Right lobe of liver (tissue), 6 donors: ENCODE measurements around the gene RASL10A. TPM values are rescaled to one million over a fixed set of nuclear protein-coding genes. Genes with fewer than 3 reads are reported as not detected.

Experiments
- ATAC-seq, 4 donors: fragments of 200-7000 bp; cut with Tn5 transposase; one replicate each; pipeline ENCODE4 v1.9.1; 2020; ENCODE audit warnings: mild to moderate bottlenecking in 4 of 4, moderate library complexity in 4 of 4
- DNase-seq, 3 donors: peaks; one replicate each; pipeline ENCODE4 v3.0.0-alpha.2; 2020
- H3K27ac ChIP-seq, 3 donors: fragments of 200-600 bp; one replicate each; pipeline ENCODE4 v1.8.0; 2022
- H3K27me3 ChIP-seq, 2 donors: fragments of 200-600 bp; one replicate each; pipeline ENCODE4 v1.8.0; 2022
- H3K36me3 ChIP-seq, 4 donors: fragments of 200-600 bp; sonication (generic) in 1 of 4; one replicate each; pipeline versions ENCODE4 v1.5.1 to v1.8.0; 2017 to 2022; ENCODE audit warnings: control low read depth in 1 of 4
- H3K4me1 ChIP-seq, 4 donors: fragments of 200-600 bp; sonication (generic) in 1 of 4; one replicate each; pipeline versions ENCODE4 v1.5.1 to v1.8.0; 2017 to 2022; ENCODE audit warnings: control low read depth in 1 of 4
- H3K4me3 ChIP-seq, 3 donors: fragments of 200-600 bp; one replicate each; pipeline ENCODE4 v1.8.0; 2022
- H3K9me3 ChIP-seq, 4 donors: fragments of 200-600 bp; sonication (generic) in 1 of 4; one replicate each; pipeline versions ENCODE4 v1.5.1 to v1.8.0; 2017 to 2022; ENCODE audit warnings: control low read depth in 1 of 4
- POLR2A ChIP-seq: fragments of 450-650 bp; IDR thresholded peaks from one replicate; pipeline ENCODE4 v1.6.1; 2017; ENCODE audit warnings: antibody characterized with exemption, mild to moderate bottlenecking
- WGBS: methylation state at CpG from one replicate; pipeline ENCODE4 v1.1.6; 2018; ENCODE audit warnings: low coverage, low lambda C conversion rate; ENCODE audit not compliant: insufficient coverage; ENCODE audit errors: missing lambda C conversion rate; 5-methylcytosine and 5-hydroxymethylcytosine counted together
- intact Hi-C, 2 donors: fragments of 100-400 bp; cut with DNase I; formaldehyde crosslinking; loops; one replicate each; pipeline versions ENCODE4 v1.11.2 to v1.14.1; 2022
- total RNA-seq, 6 experiments: library from RNA; depleted of rRNA in 2 of 6; stranded (reverse); fragments of >200 nt in 2 of 6; fragmentation: NEBNext Ultra II Directional in 3 of 6; extraction: Animal tissue kit (Norgen Biotek cat#: 25700) in 3 of 6; gene quantifications; one replicate each; pipeline versions ENCODE4 v1.1.0 to v1.2.4, GENCODE V29; 2016 to 2023
- TF ChIP-seq, protein P1 (sequence below), 4 donors: fragments of 200-600 bp in 3 of 4; fragments of 450-650 bp in 1 of 4; IDR thresholded peaks; one replicate each; pipeline versions ENCODE4 v1.5.1 to v1.8.0; 2016 to 2022; ENCODE audit warnings: antibody characterized with exemption in 4 of 4, mild to moderate bottlenecking in 2 of 4
- donor health status: DM: no; HTN: yes; CAD: no.
- donor health status: DM: no; HTN: no; CAD: no.
- donor health status: DM: no; HTN: no; CAD: no.
- donor health status: DM: no; HTN: yes; CAD: no.
- donor health status: DM: no; HTN: yes; CAD: no.

RASL10A gene
- total RNA-seq, 6 experiments from 2014 or later: 0.32 to 1.2 (median 0.87) TPM

DNA sequence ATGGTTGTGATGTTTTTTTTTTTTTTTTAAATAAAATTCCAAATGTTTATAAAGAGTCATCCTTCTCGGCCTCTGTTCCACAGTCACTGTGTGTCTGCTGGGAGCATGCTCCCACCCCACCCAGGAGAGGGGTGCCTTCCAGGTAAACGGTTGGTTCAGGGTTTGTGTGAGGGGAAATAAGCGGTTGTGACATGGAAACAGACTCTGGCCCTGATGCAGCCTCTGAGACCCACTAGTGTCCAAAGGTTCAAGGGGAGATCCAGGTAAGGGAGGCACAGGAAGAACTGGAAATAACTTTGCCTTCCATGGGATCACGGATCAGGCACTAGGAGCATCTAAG is 15.1 kb downstream of the RASL10A start:
- Histone ChIP-seq H3K36me3 (peaks cover 23 to 57% (median 39%) of the 10 kb centered on the region in 4 donors), H3K4me1 (peaks cover 0 to 20% (median 5%) of the 10 kb centered on the region in 4 donors), H3K9me3 (no peaks in the 10 kb centered on the region), H3K27me3 (no peaks in the 10 kb centered on the region), H3K27ac (no peak overlapping the region), H3K4me3 (no peak overlapping the region)
- TF ChIP-seq, protein P1, sequence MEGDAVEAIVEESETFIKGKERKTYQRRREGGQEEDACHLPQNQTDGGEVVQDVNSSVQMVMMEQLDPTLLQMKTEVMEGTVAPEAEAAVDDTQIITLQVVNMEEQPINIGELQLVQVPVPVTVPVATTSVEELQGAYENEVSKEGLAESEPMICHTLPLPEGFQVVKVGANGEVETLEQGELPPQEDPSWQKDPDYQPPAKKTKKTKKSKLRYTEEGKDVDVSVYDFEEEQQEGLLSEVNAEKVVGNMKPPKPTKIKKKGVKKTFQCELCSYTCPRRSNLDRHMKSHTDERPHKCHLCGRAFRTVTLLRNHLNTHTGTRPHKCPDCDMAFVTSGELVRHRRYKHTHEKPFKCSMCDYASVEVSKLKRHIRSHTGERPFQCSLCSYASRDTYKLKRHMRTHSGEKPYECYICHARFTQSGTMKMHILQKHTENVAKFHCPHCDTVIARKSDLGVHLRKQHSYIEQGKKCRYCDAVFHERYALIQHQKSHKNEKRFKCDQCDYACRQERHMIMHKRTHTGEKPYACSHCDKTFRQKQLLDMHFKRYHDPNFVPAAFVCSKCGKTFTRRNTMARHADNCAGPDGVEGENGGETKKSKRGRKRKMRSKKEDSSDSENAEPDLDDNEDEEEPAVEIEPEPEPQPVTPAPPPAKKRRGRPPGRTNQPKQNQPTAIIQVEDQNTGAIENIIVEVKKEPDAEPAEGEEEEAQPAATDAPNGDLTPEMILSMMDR (IDR thresholded peaks at IDR 0.05): no peak
- no peak for TF ChIP-seq POLR2A
- intact Hi-C loops: loop anchor here (5.0 to 10.0 kb wide), 2 partner anchors 54 to 57 kb away; no protein-coding TSS in a partner anchor
- DNase-seq (no peak), ATAC-seq (no peak)
- 86% methylated on average over 3 of the region's 4 CpGs for WGBS

DNA sequence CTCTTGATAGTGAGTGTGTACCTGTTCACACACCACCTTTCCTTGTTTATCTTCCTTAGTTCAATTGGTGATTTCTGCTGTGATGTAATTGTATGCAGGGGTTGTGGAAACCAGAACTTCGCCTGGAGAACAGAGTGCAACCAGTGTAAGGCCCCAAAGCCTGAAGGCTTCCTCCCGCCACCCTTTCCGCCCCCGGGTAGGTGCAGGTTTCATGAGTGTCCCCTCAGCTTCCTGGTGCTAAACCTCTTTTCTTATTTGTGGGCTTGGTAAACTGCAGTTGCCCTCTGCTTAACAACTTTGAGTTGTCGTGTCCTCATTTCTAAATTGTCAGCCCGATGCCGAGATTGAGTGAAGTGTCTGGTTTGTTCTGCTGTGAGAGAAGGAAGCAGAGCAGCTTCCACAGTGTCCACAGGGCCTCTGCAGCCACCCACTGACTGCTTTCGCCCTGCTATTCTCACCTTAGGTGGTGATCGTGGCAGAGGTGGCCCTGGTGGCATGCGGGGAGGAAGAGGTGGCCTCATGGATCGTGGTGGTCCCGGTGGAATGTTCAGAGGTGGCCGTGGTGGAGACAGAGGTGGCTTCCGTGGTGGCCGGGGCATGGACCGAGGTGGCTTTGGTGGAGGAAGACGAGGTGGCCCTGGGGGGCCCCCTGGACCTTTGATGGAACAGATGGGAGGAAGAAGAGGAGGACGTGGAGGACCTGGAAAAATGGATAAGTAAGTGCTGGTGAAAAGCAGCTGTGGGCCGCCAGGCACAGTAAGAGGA is 16.2 kb downstream of the RASL10A start:
- TF ChIP-seq, protein P1 (IDR thresholded peaks at IDR 0.05): no peak
- TF ChIP-seq POLR2A: no peak
- H3K9me3 ChIP-seq: no peaks in the 10 kb centered on the region
- ATAC-seq (no peak), DNase-seq (no peak)
- H3K27me3 ChIP-seq: no peaks in the 10 kb centered on the region
- H3K4me3 ChIP-seq: no peak overlapping the region
- peaks cover 0 to 20% (median 5%) of the 10 kb centered on the region in 4 donors for H3K4me1 ChIP-seq
- no peak overlapping the region for H3K27ac ChIP-seq
- 88% methylated on average over 6 of the region's 19 CpGs for WGBS
- intact Hi-C loops: no loop called here
- H3K36me3 ChIP-seq: peaks cover 23 to 68% (median 45%) of the 10 kb centered on the region in 4 donors

DNA sequence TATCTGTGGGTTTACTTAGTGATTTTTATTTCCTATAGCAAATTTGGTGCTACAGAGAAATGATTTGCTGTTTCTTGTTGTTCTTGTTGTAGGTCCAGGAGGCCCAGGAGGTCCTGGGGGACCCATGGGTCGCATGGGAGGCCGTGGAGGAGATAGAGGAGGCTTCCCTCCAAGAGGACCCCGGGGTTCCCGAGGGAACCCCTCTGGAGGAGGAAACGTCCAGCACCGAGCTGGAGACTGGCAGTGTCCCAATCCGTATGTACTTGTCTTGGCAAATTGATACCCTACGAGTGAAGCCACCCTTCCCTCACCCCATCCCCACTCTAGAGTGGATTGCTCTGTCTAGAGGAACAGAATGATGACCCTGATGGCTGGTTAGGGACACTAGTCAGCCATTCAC is 16.9 kb downstream of the RASL10A start:
- Histone ChIP-seq H3K4me1 (peaks cover 0 to 20% (median 5%) of the 10 kb centered on the region in 4 donors), H3K27ac (no peak overlapping the region), H3K27me3 (no peaks in the 10 kb centered on the region), H3K9me3 (no peaks in the 10 kb centered on the region), H3K36me3 (peaks cover 23 to 75% (median 51%) of the 10 kb centered on the region in 4 donors), H3K4me3 (no peak overlapping the region)
- no peak for TF ChIP-seq POLR2A
- TF ChIP-seq, protein P1 (IDR thresholded peaks at IDR 0.05): no peak
- ATAC-seq: no peak
- 67% methylated on average over 5 of the region's 8 CpGs for WGBS
- intact Hi-C loops: no loop called here
- DNase-seq: peak in 1 of 3 donors; percentile 45

DNA sequence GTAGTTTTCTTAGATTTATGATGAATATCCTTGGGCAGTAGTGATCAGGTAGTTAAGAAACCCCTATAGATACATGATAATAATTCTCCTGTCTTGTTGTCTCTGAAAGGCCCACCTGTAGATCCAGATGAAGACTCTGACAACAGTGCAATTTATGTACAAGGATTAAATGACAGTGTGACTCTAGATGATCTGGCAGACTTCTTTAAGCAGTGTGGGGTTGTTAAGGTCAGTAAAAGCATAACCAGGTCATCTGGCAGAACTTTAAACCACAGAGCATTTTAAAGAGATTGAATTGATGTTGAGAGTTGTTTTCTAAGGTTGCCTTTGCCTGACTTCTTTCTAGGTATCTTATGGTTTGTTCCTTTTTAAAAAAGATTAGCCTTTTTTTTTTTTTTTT is 23.1 kb downstream of the RASL10A start:
- Histone ChIP-seq H3K4me1 (no peaks in the 10 kb centered on the region), H3K27ac (no peak overlapping the region), H3K9me3 (no peaks in the 10 kb centered on the region), H3K36me3 (peaks cover 33 to 100% (median 71%) of the 10 kb centered on the region in 4 donors), H3K4me3 (no peak overlapping the region), H3K27me3 (no peaks in the 10 kb centered on the region)
- no peak for TF ChIP-seq POLR2A
- TF ChIP-seq, protein P1 (IDR thresholded peaks at IDR 0.05): no peak
- DNase-seq (no peak), ATAC-seq (no peak)
- intact Hi-C loops: no loop called here
